ENCODE results near the gene ZNHIT1.
A peak's percentile ranks its signal among the peaks of the same experiment; 100 is the strongest.

ZNHIT1 gene

GRCh38 chr7:101171442-101171837, 46.5 kb upstream of the ZNHIT1 start:
- no peak overlapping the region for H3K4me3 ChIP-seq (replicated peaks; ENCODE audit: low read depth, low read length)
- DNase-seq (ENCODE audit: extremely low read depth, low read depth) = no peak
- TF ChIP-seq, protein P1, sequence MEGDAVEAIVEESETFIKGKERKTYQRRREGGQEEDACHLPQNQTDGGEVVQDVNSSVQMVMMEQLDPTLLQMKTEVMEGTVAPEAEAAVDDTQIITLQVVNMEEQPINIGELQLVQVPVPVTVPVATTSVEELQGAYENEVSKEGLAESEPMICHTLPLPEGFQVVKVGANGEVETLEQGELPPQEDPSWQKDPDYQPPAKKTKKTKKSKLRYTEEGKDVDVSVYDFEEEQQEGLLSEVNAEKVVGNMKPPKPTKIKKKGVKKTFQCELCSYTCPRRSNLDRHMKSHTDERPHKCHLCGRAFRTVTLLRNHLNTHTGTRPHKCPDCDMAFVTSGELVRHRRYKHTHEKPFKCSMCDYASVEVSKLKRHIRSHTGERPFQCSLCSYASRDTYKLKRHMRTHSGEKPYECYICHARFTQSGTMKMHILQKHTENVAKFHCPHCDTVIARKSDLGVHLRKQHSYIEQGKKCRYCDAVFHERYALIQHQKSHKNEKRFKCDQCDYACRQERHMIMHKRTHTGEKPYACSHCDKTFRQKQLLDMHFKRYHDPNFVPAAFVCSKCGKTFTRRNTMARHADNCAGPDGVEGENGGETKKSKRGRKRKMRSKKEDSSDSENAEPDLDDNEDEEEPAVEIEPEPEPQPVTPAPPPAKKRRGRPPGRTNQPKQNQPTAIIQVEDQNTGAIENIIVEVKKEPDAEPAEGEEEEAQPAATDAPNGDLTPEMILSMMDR (IDR thresholded peaks at IDR 0.05; ENCODE audit: low read depth, low read length, missing control alignments) = peak; percentile 30

- H3K4me3 ChIP-seq (replicated peaks; ENCODE audit: low read depth, low read length) = no peak overlapping the region
- TF ChIP-seq, protein P1 (IDR thresholded peaks at IDR 0.05; ENCODE audit: low read depth, low read length, missing control alignments) = no peak
- DNase-seq (ENCODE audit: extremely low read depth, low read depth) = no peak
Observed at GRCh38 chr7:101172005-101172853, 45.7 kb upstream of the ZNHIT1 start.

DNA sequence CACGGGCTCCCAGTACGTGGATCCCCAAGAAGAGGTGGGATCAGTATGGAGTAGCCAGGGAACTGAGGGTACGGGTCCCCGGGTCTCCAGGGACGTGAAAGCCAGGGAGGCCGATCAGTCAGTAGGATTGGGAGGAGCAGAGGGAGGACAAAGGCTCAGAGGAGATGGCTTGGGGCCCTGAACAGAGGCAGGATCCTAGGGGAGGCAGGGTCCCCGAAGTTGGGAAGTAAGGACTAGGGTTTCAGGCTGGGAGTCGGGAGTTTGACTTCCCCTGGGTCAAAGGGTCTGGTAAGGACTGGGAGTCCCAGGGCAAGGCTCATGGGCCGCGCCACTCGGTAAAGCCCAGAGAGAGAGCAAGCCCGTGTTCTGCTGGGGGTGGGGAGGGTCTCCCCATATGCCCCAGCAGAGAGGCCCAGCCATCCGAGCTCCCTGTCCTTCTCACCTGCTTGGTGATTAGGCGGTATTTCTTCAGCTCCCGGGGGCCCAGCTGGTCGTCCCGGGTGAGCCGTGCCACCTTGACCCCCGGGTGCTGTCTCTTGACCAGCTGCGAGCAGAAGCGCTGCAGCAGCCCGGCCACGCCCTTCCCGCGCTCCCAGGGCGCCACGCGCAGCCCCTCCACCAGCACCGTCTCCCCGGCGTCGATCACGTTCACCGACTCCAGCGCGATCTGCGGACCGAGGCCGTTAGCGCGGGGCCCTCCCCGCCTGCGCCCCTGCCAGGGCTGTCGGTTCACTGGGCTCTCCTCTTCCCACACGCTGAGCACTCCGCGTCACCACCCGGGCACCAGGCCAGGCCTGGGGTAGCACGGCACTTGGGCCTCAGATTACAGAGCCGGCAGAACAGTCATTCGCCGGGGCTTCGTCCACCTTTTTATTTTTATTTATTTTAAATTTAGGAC, 44.9 kb upstream of the ZNHIT1 start:
- TF ChIP-seq, protein P1 (IDR thresholded peaks at IDR 0.05; ENCODE audit: low read depth, low read length, missing control alignments) = no peak
- peak; percentile 35 for DNase-seq (ENCODE audit: extremely low read depth, low read depth)
- peak overlapping the region; percentile 23; the same call in 1 of the 2 replicates for H3K4me3 ChIP-seq (replicated peaks; ENCODE audit: low read depth, low read length)

GRCh38 chr7:101173752-101174244, 44.2 kb upstream of the ZNHIT1 start:
- DNase-seq (ENCODE audit: extremely low read depth, low read depth) = peak; percentile 32
- TF ChIP-seq, protein P1 (IDR thresholded peaks at IDR 0.05; ENCODE audit: low read depth, low read length, missing control alignments) = no peak
- peak overlapping the region; percentile 23; the same call in 1 of the 2 replicates for H3K4me3 ChIP-seq (replicated peaks; ENCODE audit: low read depth, low read length)

DNA sequence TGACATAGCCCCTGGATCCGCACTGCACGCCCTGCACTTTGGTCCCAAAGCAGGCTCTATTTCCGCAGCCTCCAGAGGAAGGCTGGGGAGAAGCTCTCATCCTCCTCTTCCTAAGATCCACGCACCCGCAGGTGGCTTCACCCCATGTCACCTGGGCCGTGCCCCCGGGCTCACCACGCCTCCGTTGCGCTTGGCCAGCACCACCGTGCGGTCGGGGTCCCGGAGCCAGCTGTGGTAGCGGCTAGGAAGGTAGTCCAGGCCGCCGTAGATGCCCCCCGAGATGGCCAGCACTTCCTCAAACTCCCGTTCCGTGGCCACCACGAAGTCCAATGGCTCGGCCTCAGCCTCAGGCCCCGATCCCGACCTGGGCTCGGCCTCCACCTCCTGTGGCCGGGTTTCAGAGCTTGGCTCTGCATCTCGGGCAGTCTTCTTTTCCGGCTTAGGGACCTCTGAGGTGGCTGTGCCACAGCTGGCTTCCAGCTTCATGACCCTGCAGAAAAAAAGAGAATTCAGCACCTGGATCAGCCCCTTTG, 43.6 kb upstream of the ZNHIT1 start:
- DNase-seq (ENCODE audit: extremely low read depth, low read depth) = no peak
- TF ChIP-seq, protein P1 (IDR thresholded peaks at IDR 0.05; ENCODE audit: low read depth, low read length, missing control alignments) = no peak
- H3K4me3 ChIP-seq (replicated peaks; ENCODE audit: low read depth, low read length) = no peak overlapping the region

- TF ChIP-seq, protein P1 (IDR thresholded peaks at IDR 0.05; ENCODE audit: low read depth, low read length, missing control alignments) = no peak
- no peak overlapping the region for H3K4me3 ChIP-seq (replicated peaks; ENCODE audit: low read depth, low read length)
- DNase-seq (ENCODE audit: extremely low read depth, low read depth) = no peak
Observed at GRCh38 chr7:101175664-101176063, 42.3 kb upstream of the ZNHIT1 start.

Data from HFF-Myc (cell line).